NCI-H1105 (cell line): ENCODE measurements around the gene RPL22L1.
"Not testable (repeated sequence)": the region's sequence is repeated elsewhere in the genome, so short reads cannot be mapped to it uniquely, and the experiment has no call there.

Experiments
- DNase-seq: peaks from one replicate; lab custom pipeline; 2025; lab: John Stamatoyannopoulos, UW

The RPL22L1 gene

GRCh38 chr3:170878688-170879087 lies 8.7 kb upstream of the RPL22L1 start:
- DNase-seq = not testable (repeated sequence)

GRCh38 chr3:170877311-170877710 lies 7.3 kb upstream of the RPL22L1 start:
- DNase-seq = not testable (repeated sequence)

- no peak for DNase-seq
Measured at GRCh38 chr3:170876537-170876936, 6.5 kb upstream of the RPL22L1 start.

- DNase-seq = no peak
Measured at GRCh38 chr3:170869239-170869590, 780 bp downstream of the RPL22L1 start.

GRCh38 chr3:170868577-170869238 lies 1.3 kb downstream of the RPL22L1 start:
- DNase-seq = no peak

- DNase-seq = no peak
Measured at GRCh38 chr3:170867143-170867937, 2.7 kb downstream of the RPL22L1 start.

- DNase-seq = no peak
Measured at GRCh38 chr3:170866499-170866898, 3.5 kb downstream of the RPL22L1 start.

- no peak for DNase-seq
Measured at GRCh38 chr3:170865209-170866094, 4.5 kb downstream of the RPL22L1 start.

- DNase-seq = no peak
Measured at GRCh38 chr3:170864525-170865208, 5.3 kb downstream of the RPL22L1 start.

GRCh38 chr3:170863816-170864215 lies 6.2 kb downstream of the RPL22L1 start:
- no peak for DNase-seq

- no peak for DNase-seq
Measured at GRCh38 chr3:170862618-170863374, 7.2 kb downstream of the RPL22L1 start.

- DNase-seq = no peak
Measured at GRCh38 chr3:170858599-170858998, 11.4 kb downstream of the RPL22L1 start.

- DNase-seq = no peak
Measured at GRCh38 chr3:170852324-170852723, 17.7 kb downstream of the RPL22L1 start.

- DNase-seq = peak; percentile 7
Measured at GRCh38 chr3:170848292-170848917, 21.6 kb downstream of the RPL22L1 start.

- no peak for DNase-seq
Measured at GRCh38 chr3:170844377-170844776, 25.6 kb downstream of the RPL22L1 start.

GRCh38 chr3:170840291-170840859 lies 29.6 kb downstream of the RPL22L1 start:
- no peak for DNase-seq

GRCh38 chr3:170839518-170840100 lies 30.4 kb downstream of the RPL22L1 start:
- DNase-seq = no peak

GRCh38 chr3:170836491-170836890 lies 33.5 kb downstream of the RPL22L1 start:
- DNase-seq = no peak

- DNase-seq = no peak
Measured at GRCh38 chr3:170835336-170835735, 34.7 kb downstream of the RPL22L1 start.

GRCh38 chr3:170830580-170830979 lies 39.4 kb downstream of the RPL22L1 start:
- DNase-seq = no peak
